ENCODE data around the gene ZNF574. TPM values are rescaled to one million over a fixed set of nuclear protein-coding genes. Genes with fewer than 3 reads are reported as not detected.
"Not testable (repeated sequence)": the region's sequence is repeated elsewhere in the genome, so short reads cannot be mapped to it uniquely, and the experiment has no call there.

ZNF574 gene
- total and polyA plus RNA-seq, 2 experiments from 2014 or later, result 19.4 to 61.2 TPM

DNA sequence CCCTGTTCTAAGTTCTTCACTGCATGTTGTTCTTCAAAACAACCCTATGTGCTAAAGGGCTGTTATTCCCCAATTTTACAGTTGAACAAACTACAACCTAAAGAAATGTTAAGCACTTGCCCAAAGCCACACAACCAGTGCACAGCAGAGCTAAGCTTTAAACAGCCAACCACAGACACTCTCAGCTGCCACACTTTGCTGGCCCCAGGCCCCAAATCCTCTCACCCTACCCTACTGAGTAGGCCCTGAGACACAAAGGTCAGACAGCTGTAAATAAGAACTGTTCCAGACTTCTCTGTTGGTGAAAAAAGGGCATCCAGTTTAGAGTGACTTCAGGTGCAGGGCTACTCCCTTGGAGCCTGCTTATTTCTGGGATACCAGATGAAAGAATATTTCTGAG lies 35.9 kb upstream of the ZNF574 start:
- H2AFZ ChIP-seq, result no peak overlapping the region
- H3K4me1 ChIP-seq (ENCODE audit: insufficient read depth), result peaks cover 6% of the 10 kb centered on the region
- Mint-ChIP-seq H3K27me3 (ENCODE audit: insufficient read depth, low read depth, poor library complexity) (no peaks in the 10 kb centered on the region), H3K27ac (no peak overlapping the region), H3K4me3 (no peak overlapping the region), H3K9me3 (no peaks in the 10 kb centered on the region; the same call in 2 of the 3 replicates), H3K4me1 (peaks cover 1% of the 10 kb centered on the region; the same call in 2 of the 3 replicates), H3K36me3 (ENCODE audit: low read depth) (peaks cover 61% of the 10 kb centered on the region)
- TF ChIP-seq EZH2phosphoT487 (IDR thresholded peaks at IDR 0.05; ENCODE audit: unreplicated experiment) (no peak), CREB1 (CRISPR knock-in tag; IDR thresholded peaks at IDR 0.05; ENCODE audit: low read depth) (no peak), NANOG (IDR thresholded peaks at IDR 0.05; ENCODE audit: borderline replicate concordance) (no peak), ZNF114 (CRISPR knock-in tag; IDR thresholded peaks at IDR 0.05) (no peak), POLR2AphosphoS5 (IDR thresholded peaks at IDR 0.05; ENCODE audit: low read depth) (no peak), ZNF462 (CRISPR knock-in tag; IDR thresholded peaks at IDR 0.05) (no peak), REST (IDR thresholded peaks at IDR 0.05; ENCODE audit: unreplicated experiment) (no peak), EZH2 (IDR thresholded peaks at IDR 0.05; ENCODE audit: low read depth, unreplicated experiment) (no peak)
- H3K4me2 ChIP-seq, result no peak overlapping the region
- H4K20me1 ChIP-seq (replicated peaks; ENCODE audit: insufficient read depth), result no peaks in the 10 kb centered on the region; the same call in 1 of the 2 replicates
- H3K9me2 ChIP-seq (ENCODE audit: insufficient read depth), result no peaks in the 10 kb centered on the region
- no peaks in the 10 kb centered on the region for H3K27me3 ChIP-seq (ENCODE audit: insufficient read depth)
- H3F3A ChIP-seq (replicated peaks; ENCODE audit: low read depth), result 0 out of 2 replicates have a peak, but pooled peaks cover 4% of the 10 kb centered on the region
- no peak overlapping the region for H3K27ac ChIP-seq (ENCODE audit: low read depth)
- no peak overlapping the region for H3K4me3 ChIP-seq
- peaks cover 8% of the 10 kb centered on the region; the same call in 1 of the 2 replicates for H3K36me3 ChIP-seq (ENCODE audit: insufficient read depth)
- DNase-seq (ENCODE audit: low spot score) (no peak), ATAC-seq (no peak)
- no peaks in the 10 kb centered on the region for H3K79me2 ChIP-seq (replicated peaks; ENCODE audit: insufficient read depth)

DNA sequence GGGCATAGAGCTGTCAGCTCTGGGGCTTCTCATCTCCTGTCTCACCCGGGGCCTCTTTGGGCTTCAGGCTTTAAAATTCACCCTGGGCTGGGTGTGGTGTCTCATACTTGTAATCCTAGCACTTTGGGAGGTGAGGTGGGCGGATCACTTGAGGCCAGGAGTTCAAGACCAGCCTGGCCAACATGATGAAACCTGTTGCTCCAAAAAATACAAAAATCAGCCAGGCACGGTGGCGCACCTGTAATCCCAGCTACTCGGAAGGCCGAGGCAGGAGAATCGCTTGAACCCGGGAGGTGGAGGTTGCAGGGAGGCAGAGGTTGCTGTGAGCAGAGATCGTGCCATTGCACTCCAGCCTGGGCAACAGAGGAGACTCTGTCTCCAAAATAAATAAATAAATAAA lies 35.5 kb upstream of the ZNF574 start:
- H3K4me1 ChIP-seq (ENCODE audit: insufficient read depth); H2AFZ ChIP-seq; H4K20me1 ChIP-seq (replicated peaks; ENCODE audit: insufficient read depth); H3K9me2 ChIP-seq (ENCODE audit: insufficient read depth); H3K9me3 Mint-ChIP-seq; H3K4me1 Mint-ChIP-seq; H3K27me3 ChIP-seq (ENCODE audit: insufficient read depth); H3F3A ChIP-seq (replicated peaks; ENCODE audit: low read depth); H3K4me3 ChIP-seq; H3K4me2 ChIP-seq; H3K27ac ChIP-seq (ENCODE audit: low read depth); H3K27ac Mint-ChIP-seq; ATAC-seq; H3K27me3 Mint-ChIP-seq (ENCODE audit: insufficient read depth, low read depth, poor library complexity); H3K4me3 Mint-ChIP-seq; H3K79me2 ChIP-seq (replicated peaks; ENCODE audit: insufficient read depth); H3K36me3 ChIP-seq (ENCODE audit: insufficient read depth); DNase-seq (ENCODE audit: low spot score): not testable (repeated sequence)
- H3K36me3 Mint-ChIP-seq (ENCODE audit: low read depth), result peaks cover 64% of the 10 kb centered on the region
